ENCODE data around the gene PDGFC. TPM values are rescaled to one million over a fixed set of nuclear protein-coding genes. Genes with fewer than 3 reads are reported as not detected.
"Not testable (repeated sequence)": the region's sequence is repeated elsewhere in the genome, so short reads cannot be mapped to it uniquely, and the experiment has no call there.

PDGFC gene
- total RNA-seq, 1 experiment from 2014 or later, result 17.0 TPM

- DNase-seq (ENCODE audit: low spot score), result peak; percentile 26
These were observed 19.4 kb downstream of the PDGFC start for GRCh38 chr4:156952078-156952759.

- DNase-seq (ENCODE audit: low spot score), result peak; percentile 48
These were observed 20.7 kb downstream of the PDGFC start for GRCh38 chr4:156950948-156951347.

- no peak for DNase-seq (ENCODE audit: low spot score)
These were observed 21.5 kb downstream of the PDGFC start for GRCh38 chr4:156950090-156950489.

- DNase-seq (ENCODE audit: low spot score), result peak; percentile 78
These were observed 22.2 kb downstream of the PDGFC start for GRCh38 chr4:156949373-156949814.

GRCh38 chr4:156948738-156949137 lies 22.9 kb downstream of the PDGFC start:
- DNase-seq (ENCODE audit: low spot score), result no peak

GRCh38 chr4:156948133-156948532 lies 23.5 kb downstream of the PDGFC start:
- no peak for DNase-seq (ENCODE audit: low spot score)

- peak; percentile 51 for DNase-seq (ENCODE audit: low spot score)
These were observed 24.8 kb downstream of the PDGFC start for GRCh38 chr4:156946516-156947424.

- no peak for DNase-seq (ENCODE audit: low spot score)
These were observed 26.1 kb downstream of the PDGFC start for GRCh38 chr4:156945532-156945931.

- peak; percentile 0 for DNase-seq (ENCODE audit: low spot score)
These were observed 28.6 kb downstream of the PDGFC start for GRCh38 chr4:156942991-156943390.

- peak; percentile 69 for DNase-seq (ENCODE audit: low spot score)
These were observed 29.6 kb downstream of the PDGFC start for GRCh38 chr4:156941940-156942548.

GRCh38 chr4:156939801-156940200 lies 31.8 kb downstream of the PDGFC start:
- no peak for DNase-seq (ENCODE audit: low spot score)

GRCh38 chr4:156939139-156939538 lies 32.5 kb downstream of the PDGFC start:
- DNase-seq (ENCODE audit: low spot score), result no peak

- DNase-seq (ENCODE audit: low spot score), result no peak
These were observed 37.4 kb downstream of the PDGFC start for GRCh38 chr4:156934259-156934635.

- peak; percentile 56 for DNase-seq (ENCODE audit: low spot score)
These were observed 37.9 kb downstream of the PDGFC start for GRCh38 chr4:156933633-156934258.

GRCh38 chr4:156932360-156932759 lies 39.2 kb downstream of the PDGFC start:
- DNase-seq (ENCODE audit: low spot score), result not testable (repeated sequence)

GRCh38 chr4:156931267-156931666 lies 40.3 kb downstream of the PDGFC start:
- peak; percentile 74 for DNase-seq (ENCODE audit: low spot score)

GRCh38 chr4:156929386-156930105 lies 42.1 kb downstream of the PDGFC start:
- DNase-seq (ENCODE audit: low spot score), result no peak

GRCh38 chr4:156924774-156925315 lies 46.8 kb downstream of the PDGFC start:
- no peak for DNase-seq (ENCODE audit: low spot score)

GRCh38 chr4:156923525-156923924 lies 48.1 kb downstream of the PDGFC start:
- no peak for DNase-seq (ENCODE audit: low spot score)

GRCh38 chr4:156915221-156915620 lies 56.4 kb downstream of the PDGFC start:
- DNase-seq (ENCODE audit: low spot score), result no peak

GRCh38 chr4:156913234-156913633 lies 58.4 kb downstream of the PDGFC start:
- no peak for DNase-seq (ENCODE audit: low spot score)
